Psoas muscle (tissue), 8 donors: Measurements from ENCODE around the gene LRRC1. TPM values are rescaled to one million over a fixed set of nuclear protein-coding genes. Genes with fewer than 3 reads are reported as not detected.

ENCODE experiments used
- ATAC-seq, 4 donors: fragments of 200-7000 bp; cut with Tn5 transposase; one replicate each; pipeline ENCODE4 v1.9.1; 2020; ENCODE audit warnings: moderate library complexity in 3 of 4, mild to moderate bottlenecking in 2 of 4
- DNase-seq, 2 donors: peaks; one replicate each; pipeline ENCODE4 v3.0.0-alpha.2; 2020
- H3K27ac ChIP-seq: fragments of 200-600 bp; one replicate; pipeline ENCODE4 v1.8.0; 2022
- H3K27me3 ChIP-seq, 3 donors: fragments of 200-600 bp in 1 of 3; one replicate each; pipeline versions ENCODE4 v1.6.1 to v1.8.0; 2013 to 2022; ENCODE audit warnings: low read length in 2 of 3, mild to moderate bottlenecking in 2 of 3, moderate library complexity in 1 of 3; ENCODE audit not compliant: insufficient read depth in 3 of 3
- H3K36me3 ChIP-seq, 2 donors: fragments of 200-600 bp in 1 of 2; one replicate each; pipeline versions ENCODE4 v1.6.1 to v1.8.0; 2013 to 2022; ENCODE audit warnings: low read depth in 1 of 2, mild to moderate bottlenecking in 1 of 2, moderate library complexity in 1 of 2; ENCODE audit not compliant: insufficient read depth in 1 of 2
- H3K4me1 ChIP-seq: fragments of 200-600 bp; one replicate; pipeline ENCODE4 v1.8.0; 2022
- H3K4me3 ChIP-seq: fragments of 200-600 bp; one replicate; pipeline ENCODE4 v1.8.0; 2022; ENCODE audit warnings: mild to moderate bottlenecking
- H3K9me3 ChIP-seq: fragments of 200-600 bp; one replicate; pipeline ENCODE4 v1.8.0; 2022
- CTCF ChIP-seq: fragments of 200-600 bp; IDR thresholded peaks from one replicate; pipeline ENCODE4 v1.8.0; 2022; ENCODE audit warnings: antibody characterized with exemption
- WGBS, 3 donors: extraction: QIAGEN DNeasy Blood & Tissue Kit; methylation state at CpG; one replicate each; pipeline versions ENCODE4 v1.1.6 to v1.1.7; 2013; 5-methylcytosine and 5-hydroxymethylcytosine counted together
- intact Hi-C, 2 donors: fragments of 100-400 bp; cut with DNase I; formaldehyde crosslinking; loops; one replicate each; pipeline versions ENCODE4 v1.11.0 to v1.14.2; 2022
- polyA plus RNA-seq, 3 donors: library from polyadenylated mRNA; stranded (reverse); fragments of 200-250 nt; gene quantifications; one replicate each; pipeline ENCODE4 v1.2.3, GENCODE V29; 2013
- total RNA-seq, 4 donors: library from RNA; stranded (reverse); fragmentation: NEBNext Ultra II Directional in 2 of 4; extraction: Animal tissue kit (Norgen Biotek cat#: 25700) in 2 of 4; gene quantifications; one replicate each; pipeline versions ENCODE4 v1.2.1 to v1.2.4, GENCODE V29; 2021 to 2023
- donor health status: healthy with polysubstance abuse.
- donor health status: DM: no; HTN: no; CAD: no; lungs with moderate emphysema.
- donor health status: Bipolar disorder and iron deficiency.
- donor health status: healthy.
- donor health status: DM: yes; HTN: yes; CAD: no.
- donor health status: DM: no; HTN: no; CAD: no.
- donor health status: DM: no; HTN: no; CAD: no.
- donor health status: DM: yes; HTN: yes; CAD: no.

The LRRC1 gene
- total and polyA plus RNA-seq, 7 donors: 0.39 to 1.1 (median 0.46) TPM

- Histone ChIP-seq H3K27ac (no peak overlapping the region), H3K4me3 (no peak overlapping the region), H3K27me3 (peaks cover 0 to 3% (median 0%) of the 10 kb centered on the region in 3 donors), H3K4me1 (no peaks in the 10 kb centered on the region), H3K9me3 (no peaks in the 10 kb centered on the region), H3K36me3 (no peaks in the 10 kb centered on the region)
- TF ChIP-seq CTCF: no peak
- no peak for ATAC-seq
- intact Hi-C loops: no loop called here
- DNase-seq: no peak
- WGBS, 3 donors: 95 to 97% (median 96%) methylated on average over 3 of the region's 3 CpGs
Observed at GRCh38 chr6:53752440-53752839, 42.4 kb upstream of the LRRC1 start.

GRCh38 chr6:53752856-53753255, 41.9 kb upstream of the LRRC1 start:
- whole genome bisulfite sequencing, 3 donors: 87 to 90% (median 88%) methylated on average over 4 of the region's 4 CpGs

DNA sequence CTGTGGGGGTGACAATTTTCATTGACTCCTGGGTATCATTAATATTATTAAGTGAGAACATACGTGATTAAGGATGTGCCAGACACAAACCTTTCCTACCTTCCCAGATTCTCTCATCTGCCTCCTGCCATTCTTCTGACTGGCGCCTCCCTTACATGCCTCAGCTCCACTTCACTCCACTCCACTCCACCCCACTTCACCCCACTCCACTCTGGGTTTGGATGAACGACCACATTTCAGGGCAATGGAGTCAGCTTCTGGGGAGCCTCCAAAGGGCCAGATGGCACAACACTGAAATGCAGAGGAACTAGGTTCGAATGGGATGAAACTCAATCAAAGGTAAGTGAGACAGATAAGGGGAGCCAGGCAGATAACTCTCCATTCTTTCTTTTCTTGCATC, 40.5 kb upstream of the LRRC1 start:
- WGBS, 3 donors: 77 to 83% (median 79%) methylated on average over 4 of the region's 4 CpGs
- no peaks in the 10 kb centered on the region for H3K9me3 ChIP-seq
- no peak overlapping the region for H3K27ac ChIP-seq
- ATAC-seq (no peak), DNase-seq (no peak)
- intact Hi-C loops: no loop called here
- TF ChIP-seq CTCF: no peak
- H3K4me1 ChIP-seq: no peaks in the 10 kb centered on the region
- no peaks in the 10 kb centered on the region for H3K36me3 ChIP-seq
- peaks cover 0 to 3% (median 0%) of the 10 kb centered on the region in 3 donors for H3K27me3 ChIP-seq
- no peak overlapping the region for H3K4me3 ChIP-seq

More at GRCh38 chr6:53752856-53753255, 41.9 kb upstream of the LRRC1 start:
- intact Hi-C loops: no loop called here
- ATAC-seq: no peak
- no peak for TF ChIP-seq CTCF
- Histone ChIP-seq H3K27me3 (peaks cover 0 to 3% (median 0%) of the 10 kb centered on the region in 3 donors), H3K36me3 (no peaks in the 10 kb centered on the region), H3K9me3 (no peaks in the 10 kb centered on the region), H3K4me1 (no peaks in the 10 kb centered on the region), H3K27ac (no peak overlapping the region), H3K4me3 (no peak overlapping the region)
- DNase-seq: no peak

DNA sequence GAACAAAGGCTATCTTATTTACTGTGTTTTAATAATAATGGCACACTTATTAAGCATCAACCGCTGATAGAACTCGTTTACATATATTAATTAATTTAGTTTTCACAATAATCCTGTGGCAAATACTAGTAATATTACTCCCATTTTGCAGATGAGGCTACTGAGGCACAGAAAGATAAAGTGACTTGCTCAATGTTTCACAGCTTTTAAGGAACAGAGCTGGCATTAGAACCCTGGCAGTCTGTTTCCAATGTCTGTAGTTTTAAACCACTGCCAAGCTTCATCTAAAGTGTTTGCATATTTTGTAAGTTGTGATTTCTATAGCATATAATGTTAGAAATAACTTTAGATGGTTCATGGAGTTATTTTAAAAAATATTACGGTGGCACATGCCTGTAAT, 38.4 kb upstream of the LRRC1 start:
- no peak for TF ChIP-seq CTCF
- no peaks in the 10 kb centered on the region for H3K4me1 ChIP-seq
- no peaks in the 10 kb centered on the region for H3K27me3 ChIP-seq
- no peaks in the 10 kb centered on the region for H3K9me3 ChIP-seq
- DNase-seq (no peak), ATAC-seq (no peak)
- no peak overlapping the region for H3K27ac ChIP-seq
- intact Hi-C loops: no loop called here
- H3K4me3 ChIP-seq: no peak overlapping the region
- no peaks in the 10 kb centered on the region for H3K36me3 ChIP-seq
- 93 to 95% (median 94%) methylated on average over 3 of the region's 3 CpGs for WGBS, 3 donors

DNA sequence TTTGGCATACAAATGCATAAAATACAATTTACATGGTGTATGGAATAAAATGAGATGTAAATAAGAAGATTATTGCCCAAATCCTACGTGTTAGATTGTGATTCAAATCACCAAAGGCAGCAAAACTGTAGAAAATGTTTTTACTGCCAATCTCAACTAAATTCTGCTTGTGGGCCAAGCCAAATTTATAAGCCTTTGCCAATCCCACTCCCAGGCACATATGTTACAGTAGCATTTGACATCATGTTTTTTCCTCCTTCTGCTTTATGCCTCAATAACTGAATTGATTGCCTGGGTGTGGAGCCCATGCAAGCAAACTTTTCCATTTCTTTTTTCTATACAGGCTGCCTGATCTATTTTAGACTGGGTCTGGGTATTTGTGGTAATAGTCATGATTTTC, 36.3 kb upstream of the LRRC1 start:
- DNase-seq (no peak), ATAC-seq (no peak)
- 21 to 38% (median 33%) methylated on average over 1 of the region's 1 CpG for WGBS, 3 donors
- Histone ChIP-seq H3K36me3 (no peaks in the 10 kb centered on the region), H3K27me3 (no peaks in the 10 kb centered on the region), H3K4me3 (no peak overlapping the region), H3K27ac (no peak overlapping the region), H3K4me1 (no peaks in the 10 kb centered on the region), H3K9me3 (no peaks in the 10 kb centered on the region)
- TF ChIP-seq CTCF: no peak
- intact Hi-C loops: no loop called here
